GM23248 (cell line): ENCODE data around the gene DOCK3.

Experiments
- EZH2 ChIP-seq: fragments of 200-600 bp; sonication (generic); IDR thresholded peaks from 2 replicates; pipeline ENCODE4 v1.6.1; 2018; ENCODE audit warnings: antibody characterized with exemption, mild to moderate bottlenecking; ENCODE audit not compliant: insufficient read depth, poor library complexity, severe bottlenecking
- EZH2phosphoT487 ChIP-seq: fragments of 200-600 bp; sonication (generic); IDR thresholded peaks from 2 replicates; pipeline ENCODE4 v1.6.1; 2018; ENCODE audit warnings: antibody characterized with exemption, moderate library complexity, mild to moderate bottlenecking, low read depth; ENCODE audit not compliant: insufficient read depth

DNA sequence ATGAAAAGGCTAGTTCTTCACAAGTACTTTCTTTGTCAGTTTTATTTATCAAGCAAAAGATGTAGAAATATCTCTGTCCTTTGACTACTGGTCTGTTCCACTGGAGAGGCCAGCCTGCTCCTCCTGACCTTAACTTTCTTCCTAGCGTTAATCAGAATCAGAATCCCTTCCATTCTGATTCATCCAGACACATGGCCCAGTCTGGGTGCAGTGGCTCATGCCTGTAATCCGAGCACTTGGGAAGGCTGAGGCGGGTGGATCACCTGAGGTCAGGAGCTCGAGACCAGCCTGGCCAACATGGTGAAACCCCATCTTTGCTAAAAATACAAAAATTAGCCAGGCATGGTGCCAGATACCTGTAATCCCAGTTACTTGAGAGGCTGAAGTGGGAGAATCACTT, 678.4 kb downstream of the DOCK3 start:
- TF ChIP-seq EZH2phosphoT487 (no peak), EZH2 (no peak)
